GM12874 (cell line): ENCODE results near the gene HERC4.

Source experiments
- CTCF ChIP-seq: IDR thresholded peaks from 2 replicates; pipeline ENCODE4 v1.5.1; 2011; ENCODE audit warnings: low read depth, mild to moderate bottlenecking, control low read depth, low read length, moderate library complexity; ENCODE audit not compliant: insufficient read depth

The HERC4 gene

GRCh38 chr10:68067508-68067907 is 7.6 kb downstream of the HERC4 start:
- no peak for TF ChIP-seq CTCF

DNA sequence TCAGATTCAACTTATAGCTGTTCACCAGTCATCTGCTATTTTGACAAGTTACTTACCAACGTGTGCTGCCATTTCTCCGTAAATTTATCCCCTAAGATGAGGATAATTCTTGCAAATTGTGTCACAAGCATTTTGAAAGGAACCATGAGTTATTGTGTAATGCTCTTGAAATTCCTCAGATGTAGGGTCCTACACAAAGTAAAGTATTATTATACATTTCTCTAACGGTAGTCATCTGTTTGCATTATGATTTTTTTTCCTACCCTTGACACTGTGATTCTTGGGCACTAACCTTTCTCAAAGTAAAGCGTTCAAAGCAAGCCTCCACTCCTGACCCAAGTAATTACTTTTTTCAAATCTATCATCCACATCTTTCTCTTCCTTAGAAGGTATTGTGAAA is 8.1 kb downstream of the HERC4 start:
- no peak for TF ChIP-seq CTCF

GRCh38 chr10:68053553-68053952 is 21.5 kb downstream of the HERC4 start:
- TF ChIP-seq CTCF = no peak

GRCh38 chr10:68052463-68052862 is 22.6 kb downstream of the HERC4 start:
- no peak for TF ChIP-seq CTCF

- no peak for TF ChIP-seq CTCF
Measured at GRCh38 chr10:68049289-68050078, 25.6 kb downstream of the HERC4 start.

GRCh38 chr10:68047554-68048327 is 27.3 kb downstream of the HERC4 start:
- no peak for TF ChIP-seq CTCF

GRCh38 chr10:68047122-68047521 is 28.0 kb downstream of the HERC4 start:
- TF ChIP-seq CTCF = no peak
